SK-N-MC (cell line): ENCODE measurements around the gene ALX3.

Experiments used
- EZH2 ChIP-seq: fragments of 200-600 bp; sonication (generic); IDR thresholded peaks from one replicate; pipeline ENCODE4 v1.6.1; 2017; ENCODE audit warnings: antibody characterized with exemption
- FOXP2 ChIP-seq: optimal IDR thresholded peaks from 2 replicates; pipeline ENCODE3; 2011; ENCODE audit warnings: mild to moderate bottlenecking, moderate library complexity; ENCODE audit not compliant: insufficient read depth; ENCODE audit errors: extremely low read length, control extremely low read depth
- POLR2AphosphoS5 ChIP-seq: IDR thresholded peaks from 2 replicates; pipeline ENCODE4 v1.6.1; 2012; ENCODE audit warnings: mild to moderate bottlenecking, low read depth, low read length, borderline replicate concordance

DNA sequence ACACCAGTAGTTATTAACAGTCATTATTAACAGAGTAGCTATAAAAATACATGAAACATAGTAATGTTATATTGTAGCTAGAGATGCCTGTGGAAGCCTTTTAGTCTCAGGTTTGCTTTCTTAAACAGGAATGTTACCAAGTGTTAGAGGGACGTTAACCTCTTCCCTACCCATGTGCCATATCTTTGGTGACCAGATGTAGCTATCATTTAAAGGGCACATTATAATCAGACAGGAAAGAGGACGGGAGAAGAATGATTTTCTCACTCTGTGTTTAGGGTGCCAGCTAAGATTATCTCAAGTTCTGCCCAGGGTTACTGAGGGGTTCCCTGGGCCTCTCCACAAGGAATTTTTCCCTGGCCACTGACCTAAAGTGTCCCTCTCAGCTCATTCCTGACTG lies 20.9 kb upstream of the ALX3 start:
- no peak for TF ChIP-seq POLR2AphosphoS5
- TF ChIP-seq EZH2: no peak
- no peak for TF ChIP-seq FOXP2
